ENCODE data around the gene NSUN5. TPM values are rescaled to one million over a fixed set of nuclear protein-coding genes. Genes with fewer than 3 reads are reported as not detected.
"Not testable (repeated sequence)": the region's sequence is repeated elsewhere in the genome, so short reads cannot be mapped to it uniquely, and the experiment has no call there.

Gene NSUN5
- total RNA-seq, 1 experiment from 2014 or later = 73.4 TPM

DNA sequence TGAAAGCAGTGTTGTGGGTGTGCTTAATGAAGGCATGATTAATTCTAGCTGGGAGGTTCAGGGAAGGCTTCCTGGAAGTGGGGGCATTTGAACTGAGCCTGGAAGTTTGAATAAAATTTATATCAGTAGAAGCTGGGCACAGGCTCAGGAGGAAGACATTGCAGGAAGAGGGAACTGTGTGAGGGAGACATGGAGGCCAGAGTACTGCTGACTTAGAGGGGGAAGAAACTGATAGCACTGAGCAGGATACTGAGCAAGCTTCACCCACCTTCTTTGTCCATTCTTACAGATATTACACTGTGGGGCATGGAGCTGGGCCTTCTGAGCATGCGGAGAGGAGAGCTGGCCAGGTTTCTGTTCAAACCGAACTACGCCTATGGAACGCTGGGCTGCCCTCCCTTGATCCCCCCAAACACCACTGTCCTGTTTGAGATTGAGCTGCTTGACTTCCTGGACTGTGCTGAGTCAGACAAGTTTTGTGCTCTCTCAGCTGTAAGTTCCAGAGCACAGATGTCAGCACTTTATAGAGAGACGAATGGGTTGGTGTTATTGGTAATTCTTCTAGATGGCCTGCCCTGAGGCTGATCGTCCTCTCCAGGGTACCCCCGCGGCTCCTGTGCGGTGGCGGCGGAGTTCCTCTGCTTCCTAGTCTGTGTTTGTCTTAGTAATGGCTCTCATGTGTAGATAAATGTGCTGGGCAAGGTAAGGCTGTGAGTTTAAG, 21.4 kb upstream of the NSUN5 start:
- no peaks in the 10 kb centered on the region for H3K36me3 Mint-ChIP-seq (ENCODE audit: insufficient read depth, unreplicated experiment)
- TF ChIP-seq, protein P1, sequence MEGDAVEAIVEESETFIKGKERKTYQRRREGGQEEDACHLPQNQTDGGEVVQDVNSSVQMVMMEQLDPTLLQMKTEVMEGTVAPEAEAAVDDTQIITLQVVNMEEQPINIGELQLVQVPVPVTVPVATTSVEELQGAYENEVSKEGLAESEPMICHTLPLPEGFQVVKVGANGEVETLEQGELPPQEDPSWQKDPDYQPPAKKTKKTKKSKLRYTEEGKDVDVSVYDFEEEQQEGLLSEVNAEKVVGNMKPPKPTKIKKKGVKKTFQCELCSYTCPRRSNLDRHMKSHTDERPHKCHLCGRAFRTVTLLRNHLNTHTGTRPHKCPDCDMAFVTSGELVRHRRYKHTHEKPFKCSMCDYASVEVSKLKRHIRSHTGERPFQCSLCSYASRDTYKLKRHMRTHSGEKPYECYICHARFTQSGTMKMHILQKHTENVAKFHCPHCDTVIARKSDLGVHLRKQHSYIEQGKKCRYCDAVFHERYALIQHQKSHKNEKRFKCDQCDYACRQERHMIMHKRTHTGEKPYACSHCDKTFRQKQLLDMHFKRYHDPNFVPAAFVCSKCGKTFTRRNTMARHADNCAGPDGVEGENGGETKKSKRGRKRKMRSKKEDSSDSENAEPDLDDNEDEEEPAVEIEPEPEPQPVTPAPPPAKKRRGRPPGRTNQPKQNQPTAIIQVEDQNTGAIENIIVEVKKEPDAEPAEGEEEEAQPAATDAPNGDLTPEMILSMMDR (IDR thresholded peaks at IDR 0.05; ENCODE audit: insufficient read depth in 1 of 2, low read depth in 1 of 2, low read length in 1 of 2, severe bottlenecking in 1 of 2, unreplicated experiment in 1 of 2) = no peak
- POLR2A ChIA-PET = no interaction called here
- no TSS peak for BruUV-seq (replicated peaks)
- H3K4me1 Mint-ChIP-seq (ENCODE audit: low read depth, unreplicated experiment) = no peaks in the 10 kb centered on the region
- no peaks in the 10 kb centered on the region for H3K9me3 Mint-ChIP-seq (ENCODE audit: unreplicated experiment)
- H3K4me3 Mint-ChIP-seq (ENCODE audit: unreplicated experiment) = no peak overlapping the region
- no peaks in the 10 kb centered on the region for H3K27me3 Mint-ChIP-seq (ENCODE audit: insufficient read depth, unreplicated experiment)
- DNase-seq = no peak
- CTCF ChIA-PET = no interaction called here
- Histone ChIP-seq H3K36me3 (ENCODE audit: control insufficient read depth, insufficient read depth, low read length) (no peaks in the 10 kb centered on the region), H3K27me3 (replicated peaks; ENCODE audit: control insufficient read depth, insufficient read depth, low read length) (no peaks in the 10 kb centered on the region), H3K9me3 (no peaks in the 10 kb centered on the region), H3K4me1 (no peaks in the 10 kb centered on the region), H3K4me3 (ENCODE audit: low read depth, low read length) (no peak overlapping the region)
- H3K27ac Mint-ChIP-seq (ENCODE audit: unreplicated experiment) = no peak overlapping the region
- intact Hi-C loops (cut with micrococcal nuclease; ENCODE audit: unreplicated experiment) = no loop called here

DNA sequence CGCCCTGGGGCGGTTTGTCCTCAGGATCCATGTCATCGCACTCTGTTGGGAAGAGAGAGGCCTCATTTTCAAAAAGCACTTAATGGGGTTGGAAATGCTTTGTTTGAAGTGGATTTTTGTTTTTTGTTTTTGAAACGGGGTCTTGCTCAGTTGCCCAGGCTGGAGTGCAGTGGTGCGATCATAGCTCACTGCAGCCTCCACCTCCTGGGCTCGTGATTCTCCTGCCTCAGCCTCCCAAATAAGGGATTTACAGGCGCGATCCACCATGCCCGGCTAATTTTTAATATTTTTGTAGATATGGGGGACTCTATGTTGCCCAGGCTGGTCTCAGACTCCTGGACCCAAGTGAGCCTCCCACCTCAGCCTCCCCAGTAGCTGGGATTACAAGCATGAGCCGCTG, 20.1 kb upstream of the NSUN5 start:
- no peak for DNase-seq
- Mint-ChIP-seq H3K4me1 (ENCODE audit: low read depth, unreplicated experiment) (no peaks in the 10 kb centered on the region), H3K27me3 (ENCODE audit: insufficient read depth, unreplicated experiment) (no peaks in the 10 kb centered on the region), H3K4me3 (ENCODE audit: unreplicated experiment) (no peak overlapping the region), H3K27ac (ENCODE audit: unreplicated experiment) (no peak overlapping the region), H3K36me3 (ENCODE audit: insufficient read depth, unreplicated experiment) (no peaks in the 10 kb centered on the region), H3K9me3 (ENCODE audit: unreplicated experiment) (no peaks in the 10 kb centered on the region)
- intact Hi-C loops (cut with micrococcal nuclease; ENCODE audit: unreplicated experiment) = no loop called here
- no peaks in the 10 kb centered on the region for H3K36me3 ChIP-seq (ENCODE audit: control insufficient read depth, insufficient read depth, low read length)
- H3K4me1 ChIP-seq = no peaks in the 10 kb centered on the region
- TF ChIP-seq, protein P1 (IDR thresholded peaks at IDR 0.05; ENCODE audit: insufficient read depth in 1 of 2, low read depth in 1 of 2, low read length in 1 of 2, severe bottlenecking in 1 of 2, unreplicated experiment in 1 of 2) = no peak
- no peaks in the 10 kb centered on the region for H3K27me3 ChIP-seq (replicated peaks; ENCODE audit: control insufficient read depth, insufficient read depth, low read length)
- ChIA-PET POLR2A (no interaction called here), CTCF (no interaction called here)
- no peaks in the 10 kb centered on the region for H3K9me3 ChIP-seq
- no TSS peak for BruUV-seq (replicated peaks)
- H3K4me3 ChIP-seq (ENCODE audit: low read depth, low read length) = no peak overlapping the region

DNA sequence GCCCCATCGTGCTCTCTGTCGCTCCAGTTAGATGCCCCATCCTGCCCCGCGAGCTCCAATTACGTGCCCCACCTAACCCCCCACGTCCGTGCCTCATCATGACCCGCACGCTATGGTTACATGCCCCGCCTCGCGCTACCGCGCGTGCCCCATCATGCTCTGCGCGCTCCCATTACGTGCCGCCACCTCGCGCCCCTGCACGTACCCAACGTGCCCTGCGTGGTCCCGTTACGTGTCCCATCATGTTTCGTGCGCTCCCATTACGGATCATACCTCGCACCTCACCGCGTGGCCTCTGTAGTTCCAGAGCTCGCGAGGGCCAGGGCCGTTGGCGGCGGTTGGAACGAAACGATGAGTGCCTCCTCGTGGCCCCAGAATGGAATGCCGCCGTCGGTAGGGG, 19.3 kb upstream of the NSUN5 start, which contains the start of the genes FKBP6 and TRIM50:
TSS of gene FKBP6 (plus strand) at position 240 of the 400 bp plus-strand sequence. CDS start 268 bp downstream, outside the sequence.
TSS of gene TRIM50 (minus strand) at position 161 of the 400 bp plus-strand sequence. CDS start 3,295 bp downstream, outside the sequence.
- H3K27ac Mint-ChIP-seq (ENCODE audit: unreplicated experiment); H3K36me3 ChIP-seq (ENCODE audit: control insufficient read depth, insufficient read depth, low read length); BruUV-seq (replicated peaks); DNase-seq; H3K27me3 ChIP-seq (replicated peaks; ENCODE audit: control insufficient read depth, insufficient read depth, low read length); CTCF ChIA-PET; H3K4me1 Mint-ChIP-seq (ENCODE audit: low read depth, unreplicated experiment); H3K9me3 ChIP-seq; intact Hi-C loops (cut with micrococcal nuclease; ENCODE audit: unreplicated experiment); H3K9me3 Mint-ChIP-seq (ENCODE audit: unreplicated experiment); H3K27me3 Mint-ChIP-seq (ENCODE audit: insufficient read depth, unreplicated experiment); H3K4me1 ChIP-seq; H3K4me3 ChIP-seq (ENCODE audit: low read depth, low read length); H3K4me3 Mint-ChIP-seq (ENCODE audit: unreplicated experiment); H3K36me3 Mint-ChIP-seq (ENCODE audit: insufficient read depth, unreplicated experiment); POLR2A ChIA-PET: not testable (repeated sequence)

DNA sequence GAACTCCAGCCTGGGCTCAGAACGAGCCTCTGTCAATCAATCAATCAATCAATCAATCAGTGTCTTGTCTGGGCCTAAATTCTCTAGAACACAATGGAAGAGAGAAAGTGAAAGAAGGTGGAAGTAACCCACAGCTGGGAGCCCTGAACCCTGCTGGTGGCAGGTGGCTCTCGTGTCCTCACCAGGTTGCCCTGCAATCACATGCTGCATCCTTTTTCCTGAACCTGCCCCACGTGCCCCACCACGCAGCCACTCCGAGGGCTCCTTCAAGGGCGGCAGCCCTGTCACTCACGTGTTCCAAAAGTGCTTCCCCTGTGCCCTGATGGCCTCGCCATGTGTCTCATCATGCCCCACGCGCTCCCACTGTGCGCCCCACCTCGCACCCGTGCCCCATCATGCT, 18.8 kb upstream of the NSUN5 start:
- CTCF ChIA-PET = interaction anchor here (0.6 kb wide), 1 partner anchor 15 kb away, joined by 3 read pairs; no protein-coding TSS in a partner anchor
- H3K4me3 ChIP-seq (ENCODE audit: low read depth, low read length); H3K4me3 Mint-ChIP-seq (ENCODE audit: unreplicated experiment); H3K9me3 Mint-ChIP-seq (ENCODE audit: unreplicated experiment); H3K4me1 ChIP-seq; H3K27me3 Mint-ChIP-seq (ENCODE audit: insufficient read depth, unreplicated experiment); H3K4me1 Mint-ChIP-seq (ENCODE audit: low read depth, unreplicated experiment); H3K27me3 ChIP-seq (replicated peaks; ENCODE audit: control insufficient read depth, insufficient read depth, low read length); POLR2A ChIA-PET; H3K27ac Mint-ChIP-seq (ENCODE audit: unreplicated experiment); BruUV-seq (replicated peaks); DNase-seq; H3K9me3 ChIP-seq; H3K36me3 Mint-ChIP-seq (ENCODE audit: insufficient read depth, unreplicated experiment); intact Hi-C loops (cut with micrococcal nuclease; ENCODE audit: unreplicated experiment); H3K36me3 ChIP-seq (ENCODE audit: control insufficient read depth, insufficient read depth, low read length): not testable (repeated sequence)

DNA sequence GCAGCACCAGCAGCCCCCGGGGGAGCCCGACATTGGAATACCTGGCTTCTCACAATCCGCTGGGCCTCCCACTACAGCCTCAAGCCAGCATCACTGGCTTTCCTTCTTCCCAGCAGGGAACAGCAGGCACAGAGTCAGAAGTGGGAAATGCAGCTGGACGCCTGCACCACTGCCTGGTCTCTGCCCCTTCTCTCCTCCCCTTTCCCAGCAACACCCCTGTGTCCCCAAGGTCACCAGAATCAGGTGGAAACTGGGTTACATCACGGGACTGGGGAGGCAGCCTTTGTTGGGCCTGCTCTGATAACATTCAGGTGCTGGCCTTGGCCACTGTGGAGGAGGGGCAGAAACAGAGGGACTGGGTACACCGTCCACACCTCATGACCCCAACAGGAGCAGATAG, 16.8 kb upstream of the NSUN5 start:
- H3K9me3 ChIP-seq; H3K4me1 ChIP-seq; DNase-seq; H3K4me1 Mint-ChIP-seq (ENCODE audit: low read depth, unreplicated experiment); H3K36me3 Mint-ChIP-seq (ENCODE audit: insufficient read depth, unreplicated experiment); H3K9me3 Mint-ChIP-seq (ENCODE audit: unreplicated experiment); H3K4me3 Mint-ChIP-seq (ENCODE audit: unreplicated experiment); H3K27me3 ChIP-seq (replicated peaks; ENCODE audit: control insufficient read depth, insufficient read depth, low read length); H3K27me3 Mint-ChIP-seq (ENCODE audit: insufficient read depth, unreplicated experiment); H3K36me3 ChIP-seq (ENCODE audit: control insufficient read depth, insufficient read depth, low read length); H3K27ac Mint-ChIP-seq (ENCODE audit: unreplicated experiment); BruUV-seq (replicated peaks); H3K4me3 ChIP-seq (ENCODE audit: low read depth, low read length); POLR2A ChIA-PET; intact Hi-C loops (cut with micrococcal nuclease; ENCODE audit: unreplicated experiment): not testable (repeated sequence)
- CTCF ChIA-PET = interaction anchor here (0.5 kb wide), 1 partner anchor 457 kb away, joined by 3 read pairs; no protein-coding TSS in a partner anchor
